Thyroid gland (tissue), 4 donors: ENCODE measurements around the gene POGK.

Experiments used
- CTCF ChIP-seq, 6 experiments: fragments of 200-600 bp in 3 of 6; fragments of 450-650 bp in 3 of 6; sonication (generic) in 3 of 6; IDR thresholded peaks; one replicate each; pipeline ENCODE4 v1.5.1; 2016 to 2019; ENCODE audit warnings: antibody characterized with exemption in 6 of 6, mild to moderate bottlenecking in 2 of 6, inconsistent platforms in 1 of 6, moderate library complexity in 1 of 6
- POLR2A ChIP-seq, 2 donors: fragments of 450-650 bp; IDR thresholded peaks; one replicate each; pipeline ENCODE4 v1.6.1; 2017; ENCODE audit warnings: antibody characterized with exemption in 2 of 2, mild to moderate bottlenecking in 2 of 2, moderate library complexity in 1 of 2

- no peak for TF ChIP-seq CTCF (IDR thresholded peaks at IDR 0.05)
- TF ChIP-seq POLR2A (IDR thresholded peaks at IDR 0.05), result no peak
These were observed 18.7 kb downstream of the POGK start for GRCh38 chr1:166857995-166858394.
